ENCODE results near the gene SHH. TPM values are rescaled to one million over a fixed set of nuclear protein-coding genes. Genes with fewer than 3 reads are reported as not detected.

SHH gene
- total RNA-seq: not detected

DNA sequence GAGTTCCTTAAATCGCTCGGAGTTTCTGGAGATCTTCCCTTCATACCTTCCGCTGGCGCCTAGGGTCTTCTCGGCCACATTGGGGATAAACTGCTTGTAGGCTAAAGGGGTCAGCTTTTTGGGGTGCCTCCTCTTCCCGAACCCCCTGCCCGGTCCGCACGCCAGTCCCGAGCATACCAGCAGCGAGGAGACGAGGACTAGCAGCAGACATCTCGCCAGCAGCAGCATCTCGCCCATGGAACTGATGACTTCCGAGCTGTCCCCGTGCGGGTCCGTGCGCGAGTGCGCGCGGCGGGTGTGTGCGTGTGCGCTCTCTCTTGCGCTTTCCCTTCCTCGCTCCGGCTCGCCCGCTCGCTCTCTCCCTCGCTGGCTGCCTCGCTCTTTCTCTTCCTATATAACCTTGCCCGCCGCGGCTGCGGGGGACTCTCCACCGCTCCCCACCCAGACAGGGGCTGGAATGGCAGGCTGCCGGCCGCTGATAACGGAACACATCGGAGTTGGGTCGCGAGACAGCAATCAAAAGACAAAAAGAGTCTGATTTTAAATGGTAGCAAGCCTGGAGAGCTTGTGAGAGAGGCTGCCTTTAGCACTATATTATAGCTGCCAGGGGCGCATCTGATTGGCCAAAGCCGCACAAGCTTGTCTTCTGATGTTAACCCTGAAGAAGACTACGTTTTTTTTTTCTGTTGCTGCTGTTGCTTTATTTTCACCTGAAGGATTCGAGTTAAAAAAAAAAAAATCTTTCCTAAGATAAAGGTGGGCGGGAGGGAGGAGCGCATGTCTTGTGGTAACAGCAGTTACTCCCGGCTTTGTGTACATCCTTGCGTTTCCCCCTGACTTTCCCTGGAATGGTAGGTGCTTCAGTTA is at the start of gene SHH:
Gene SHH, minus strand, starts transcription at position 569 of the 867 bp plus-strand sequence. Its CDS starts 341 bp downstream, at position 228.
- POLR2A ChIA-PET: no interaction called here
- CTCF ChIA-PET: no interaction called here
- DNase-seq: no peak
- Mint-ChIP-seq H3K4me3 (no peak within 1 kb of the TSS), H3K9me3 (no peaks in the 10 kb centered on the region), H3K27ac (no peak within 1 kb of the TSS), H3K27me3 (peaks cover 63% of the 10 kb centered on the region), H3K4me1 (peaks cover 28% of the 10 kb centered on the region), H3K36me3 (ENCODE audit: low read depth) (no peaks in the 10 kb centered on the region)

DNA sequence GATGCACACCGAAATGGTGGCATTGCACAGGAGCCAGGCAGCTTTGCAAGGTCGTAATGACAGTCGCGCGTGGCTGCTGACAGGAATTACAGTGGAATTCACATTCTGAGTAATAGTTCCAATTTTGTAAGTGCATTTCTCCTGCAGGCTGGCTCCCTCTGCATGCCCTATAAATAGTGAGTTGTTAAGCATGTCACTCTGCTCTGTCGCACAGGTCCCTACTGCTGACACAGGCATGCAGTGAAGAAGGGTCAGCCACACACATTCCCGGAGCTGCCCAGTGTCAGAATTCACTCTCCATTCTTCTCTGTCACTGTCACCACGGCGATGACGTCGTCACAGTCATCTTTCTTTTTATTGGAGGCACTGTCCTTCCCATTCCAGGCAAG is 49.2 kb upstream of the SHH start:
- no peaks in the 10 kb centered on the region for H3K9me3 Mint-ChIP-seq
- H3K4me3 Mint-ChIP-seq: no peak overlapping the region
- H3K27me3 Mint-ChIP-seq: peaks cover 3% of the 10 kb centered on the region
- ChIA-PET CTCF (interaction anchor here (0.5 kb wide), 1 partner anchor 67 kb away, joined by 6 read pairs; no protein-coding TSS in a partner anchor), POLR2A (no interaction called here)
- DNase-seq: peak; percentile 3
- H3K36me3 Mint-ChIP-seq (ENCODE audit: low read depth): no peaks in the 10 kb centered on the region
- H3K4me1 Mint-ChIP-seq: no peaks in the 10 kb centered on the region
- H3K27ac Mint-ChIP-seq: no peak overlapping the region

- Mint-ChIP-seq H3K9me3 (no peaks in the 10 kb centered on the region), H3K4me3 (no peak overlapping the region), H3K36me3 (ENCODE audit: low read depth) (no peaks in the 10 kb centered on the region), H3K27ac (no peak overlapping the region), H3K4me1 (no peaks in the 10 kb centered on the region), H3K27me3 (peaks cover 3% of the 10 kb centered on the region)
- POLR2A ChIA-PET: no interaction called here
- DNase-seq: peak; percentile 8
- CTCF ChIA-PET: interaction anchor here (0.5 kb wide), 1 partner anchor 66 kb away, joined by 6 read pairs; no protein-coding TSS in a partner anchor
Observed at GRCh38 chr7:155860840-155861479, 48.7 kb upstream of the SHH start.

GRCh38 chr7:155860461-155860839 is 48.2 kb upstream of the SHH start:
- POLR2A ChIA-PET: no interaction called here
- H3K4me1 Mint-ChIP-seq: no peaks in the 10 kb centered on the region
- CTCF ChIA-PET: no interaction called here
- no peak overlapping the region for H3K27ac Mint-ChIP-seq
- no peaks in the 10 kb centered on the region for H3K36me3 Mint-ChIP-seq (ENCODE audit: low read depth)
- no peaks in the 10 kb centered on the region for H3K9me3 Mint-ChIP-seq
- H3K27me3 Mint-ChIP-seq: peaks cover 3% of the 10 kb centered on the region
- H3K4me3 Mint-ChIP-seq: no peak overlapping the region
- DNase-seq: no peak

DNA sequence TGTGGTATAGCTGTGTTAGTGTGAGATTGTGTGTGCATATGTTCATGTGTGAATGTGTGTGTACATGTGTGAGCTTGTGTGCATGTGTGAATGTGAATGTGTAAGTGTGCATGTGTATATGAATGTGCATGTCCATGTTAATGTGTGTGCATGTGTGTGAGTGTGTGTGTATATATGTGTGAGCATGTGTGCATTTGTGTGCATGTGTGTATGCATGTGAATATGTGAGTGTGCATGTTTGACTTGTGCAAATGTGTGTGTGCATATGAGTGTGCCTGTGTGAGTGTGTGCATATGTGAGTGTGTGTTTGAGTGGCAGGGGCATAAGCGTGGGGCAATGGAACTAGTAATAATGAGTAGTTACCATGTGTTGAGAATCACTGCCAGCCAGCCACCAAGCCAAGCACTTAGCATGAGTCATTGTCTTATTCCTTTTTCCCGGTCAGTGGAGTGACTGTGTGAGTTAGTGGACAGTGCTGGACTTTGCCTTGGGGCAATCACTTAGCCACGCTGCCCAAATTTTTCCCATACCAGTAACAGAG is 46.3 kb upstream of the SHH start:
- Mint-ChIP-seq H3K4me3 (no peak overlapping the region), H3K27me3 (peaks cover 3% of the 10 kb centered on the region), H3K36me3 (ENCODE audit: low read depth) (no peaks in the 10 kb centered on the region), H3K9me3 (no peaks in the 10 kb centered on the region), H3K4me1 (no peaks in the 10 kb centered on the region), H3K27ac (no peak overlapping the region)
- ChIA-PET POLR2A (no interaction called here), CTCF (no interaction called here)
- DNase-seq: peak; percentile 2

DNA sequence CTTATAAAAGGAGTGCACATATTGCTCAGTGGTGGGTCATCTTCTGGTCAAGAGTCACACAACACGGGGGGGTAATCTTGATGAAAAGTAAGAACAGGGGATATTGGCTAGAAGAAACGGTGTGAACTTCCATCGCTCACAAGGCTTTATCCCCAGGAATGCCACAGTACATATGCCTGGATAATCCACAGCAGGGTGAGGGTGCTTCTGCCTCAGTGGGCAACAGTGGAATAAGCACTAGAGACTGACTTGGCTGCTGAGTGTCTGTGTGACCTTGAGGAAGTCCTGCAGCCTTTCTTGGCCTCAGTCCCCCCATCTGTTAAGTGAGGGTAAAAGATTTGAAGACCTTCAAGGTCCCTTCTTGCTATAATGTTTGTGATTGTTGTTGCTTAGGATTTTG is 44.9 kb upstream of the SHH start:
- Mint-ChIP-seq H3K27ac (no peak overlapping the region), H3K36me3 (ENCODE audit: low read depth) (no peaks in the 10 kb centered on the region), H3K27me3 (peaks cover 3% of the 10 kb centered on the region), H3K4me3 (no peak overlapping the region), H3K9me3 (no peaks in the 10 kb centered on the region), H3K4me1 (no peaks in the 10 kb centered on the region)
- CTCF ChIA-PET: no interaction called here
- POLR2A ChIA-PET: no interaction called here
- DNase-seq: no peak

- DNase-seq: peak; percentile 3
- CTCF ChIA-PET: no interaction called here
- no peak overlapping the region for H3K27ac Mint-ChIP-seq
- no peaks in the 10 kb centered on the region for H3K4me1 Mint-ChIP-seq
- H3K4me3 Mint-ChIP-seq: no peak overlapping the region
- POLR2A ChIA-PET: no interaction called here
- no peaks in the 10 kb centered on the region for H3K36me3 Mint-ChIP-seq (ENCODE audit: low read depth)
- peaks cover 2% of the 10 kb centered on the region for H3K27me3 Mint-ChIP-seq
- H3K9me3 Mint-ChIP-seq: no peaks in the 10 kb centered on the region
Observed at GRCh38 chr7:155856656-155857055, 44.4 kb upstream of the SHH start.

DNA sequence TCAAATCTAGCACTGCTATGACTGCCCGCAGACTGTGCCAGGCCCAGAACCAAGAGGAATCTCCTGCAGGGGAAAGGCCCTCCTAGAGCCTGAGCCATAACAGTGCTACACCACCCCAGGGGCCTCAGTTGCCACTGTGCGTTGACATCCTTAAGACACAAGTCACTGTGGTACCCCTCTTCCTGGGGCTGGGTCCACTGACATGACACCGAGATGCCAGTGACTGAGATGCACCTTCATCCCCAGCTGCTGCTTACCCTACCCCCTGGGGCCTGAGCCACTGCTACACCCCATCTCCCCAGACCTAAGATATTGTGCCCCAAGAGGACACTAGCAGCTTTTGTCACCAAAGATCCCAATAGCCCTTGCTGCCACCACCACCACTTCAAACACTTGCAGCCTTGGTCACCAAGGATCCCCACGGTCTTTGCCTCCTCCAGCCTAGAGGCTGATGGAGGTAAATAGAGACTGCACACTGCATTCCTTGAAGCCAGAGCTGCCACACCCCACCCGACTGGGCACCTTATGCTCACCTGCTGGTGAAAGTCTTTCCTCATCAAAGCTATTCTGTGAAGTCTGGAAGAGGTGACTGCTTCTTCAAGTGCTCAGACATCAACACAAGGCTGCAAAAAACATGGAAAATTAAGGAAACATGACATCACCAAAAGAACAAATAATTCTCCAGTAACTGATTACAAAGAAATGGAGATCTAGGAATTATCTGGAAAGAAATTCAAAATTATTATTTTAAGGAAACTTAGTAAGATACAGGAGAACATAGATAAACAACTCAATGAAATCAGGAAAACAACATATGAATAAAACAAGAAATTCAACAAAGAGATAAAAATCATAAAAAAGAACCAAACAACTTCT is 40.4 kb upstream of the SHH start:
- no peak for DNase-seq
- no peak overlapping the region for H3K4me3 Mint-ChIP-seq
- no peaks in the 10 kb centered on the region for H3K27me3 Mint-ChIP-seq
- no peak overlapping the region for H3K27ac Mint-ChIP-seq
- ChIA-PET POLR2A (no interaction called here), CTCF (no interaction called here)
- no peaks in the 10 kb centered on the region for H3K9me3 Mint-ChIP-seq
- no peaks in the 10 kb centered on the region for H3K4me1 Mint-ChIP-seq
- no peaks in the 10 kb centered on the region for H3K36me3 Mint-ChIP-seq (ENCODE audit: low read depth)

GRCh38 chr7:155851892-155852291 is 39.6 kb upstream of the SHH start:
- Mint-ChIP-seq H3K27ac (no peak overlapping the region), H3K4me1 (no peaks in the 10 kb centered on the region), H3K36me3 (ENCODE audit: low read depth) (no peaks in the 10 kb centered on the region), H3K4me3 (no peak overlapping the region), H3K9me3 (no peaks in the 10 kb centered on the region), H3K27me3 (no peaks in the 10 kb centered on the region)
- no peak for DNase-seq
- CTCF ChIA-PET: no interaction called here
- POLR2A ChIA-PET: no interaction called here

DNA sequence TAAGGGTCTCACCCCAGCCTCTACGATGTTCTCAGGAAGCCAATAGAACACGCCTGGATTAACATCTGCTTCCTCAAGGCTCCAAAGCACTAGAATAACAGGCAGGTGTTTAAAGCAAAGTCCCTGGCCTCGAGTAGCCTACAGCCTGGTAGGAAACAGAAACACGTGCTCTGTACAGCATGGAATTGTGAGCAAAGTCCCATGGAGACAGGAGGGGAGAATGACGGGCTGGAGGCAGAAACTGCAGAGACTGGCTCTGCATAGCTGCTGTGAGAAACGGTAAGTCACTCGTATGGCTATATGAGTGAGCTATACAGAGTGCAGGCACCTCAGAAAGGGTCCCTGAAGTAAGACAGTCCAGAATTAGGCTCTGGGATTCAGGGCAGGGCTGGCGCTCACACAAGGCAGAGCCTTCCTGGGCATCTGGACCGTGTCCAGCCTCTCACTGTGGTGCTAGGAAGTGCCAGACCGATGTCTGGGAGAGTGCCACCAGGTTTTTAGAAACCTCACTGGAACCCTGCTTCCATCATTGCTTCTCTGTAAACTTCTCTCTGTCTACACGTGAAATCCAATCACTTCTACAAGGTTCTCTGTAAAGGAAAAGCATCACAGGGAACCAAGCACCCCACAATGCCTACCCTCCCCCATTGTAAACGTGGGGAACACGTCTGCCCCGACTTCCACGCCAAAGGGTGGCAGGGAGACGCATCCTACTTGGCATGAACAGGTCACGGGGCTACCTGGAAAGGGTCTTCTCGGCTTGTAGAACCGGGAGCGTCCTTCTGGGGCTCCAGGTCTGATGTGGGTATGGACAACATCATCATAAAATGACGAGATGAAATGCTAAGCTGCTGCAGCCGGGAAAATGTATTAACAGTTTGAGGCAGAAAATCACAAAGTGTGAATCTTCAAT is 38.8 kb upstream of the SHH start:
- ChIA-PET POLR2A (no interaction called here), CTCF (no interaction called here)
- Mint-ChIP-seq H3K4me3 (no peak overlapping the region), H3K27me3 (no peaks in the 10 kb centered on the region), H3K9me3 (no peaks in the 10 kb centered on the region), H3K4me1 (no peaks in the 10 kb centered on the region), H3K27ac (no peak overlapping the region), H3K36me3 (ENCODE audit: low read depth) (no peaks in the 10 kb centered on the region)
- DNase-seq: no peak

GRCh38 chr7:155850001-155850436 is 37.8 kb upstream of the SHH start:
- no peak overlapping the region for H3K27ac Mint-ChIP-seq
- H3K4me3 Mint-ChIP-seq: no peak overlapping the region
- H3K36me3 Mint-ChIP-seq (ENCODE audit: low read depth): no peaks in the 10 kb centered on the region
- no peaks in the 10 kb centered on the region for H3K27me3 Mint-ChIP-seq
- ChIA-PET CTCF (no interaction called here), POLR2A (no interaction called here)
- H3K4me1 Mint-ChIP-seq: no peaks in the 10 kb centered on the region
- no peaks in the 10 kb centered on the region for H3K9me3 Mint-ChIP-seq
- DNase-seq: no peak
